ENCODE data around the gene IL20.

The IL20 gene

GRCh38 chr1:206864939-206865671, at the start of gene IL20:
IL20 (plus strand) TSS chr1:206865623; CDS start chr1:206865853, 230 bp downstream.
- peak; percentile 73 to 89 (median 82) for DNase-seq

- peak in 4 of 6 experiments; percentile 20 to 63 (median 62) for DNase-seq
These were observed 48.8 kb upstream of the IL20 start for GRCh38 chr1:206816390-206817287.

- DNase-seq: no peak
These were observed 43.9 kb upstream of the IL20 start for GRCh38 chr1:206821493-206821892.

GRCh38 chr1:206823727-206824126, 41.7 kb upstream of the IL20 start:
- no peak for DNase-seq

- DNase-seq: no peak
These were observed 41.1 kb upstream of the IL20 start for GRCh38 chr1:206824331-206824730.

GRCh38 chr1:206826394-206826793, 39.0 kb upstream of the IL20 start:
- no peak for DNase-seq

GRCh38 chr1:206828061-206828460, 37.4 kb upstream of the IL20 start:
- DNase-seq: no peak

GRCh38 chr1:206828765-206829164, 36.7 kb upstream of the IL20 start:
- DNase-seq: no peak

GRCh38 chr1:206829282-206829681, 36.1 kb upstream of the IL20 start:
- DNase-seq: peak in 2 of 6 experiments; percentile 13 to 16

GRCh38 chr1:206829875-206830274, 35.5 kb upstream of the IL20 start:
- no peak for DNase-seq

GRCh38 chr1:206831650-206832049, 33.8 kb upstream of the IL20 start:
- DNase-seq: no peak

GRCh38 chr1:206832352-206832880, 33.0 kb upstream of the IL20 start:
- DNase-seq: no peak

GRCh38 chr1:206833106-206833680, 32.2 kb upstream of the IL20 start:
- no peak for DNase-seq

GRCh38 chr1:206833801-206834200, 31.6 kb upstream of the IL20 start:
- no peak for DNase-seq

- DNase-seq: no peak
These were observed 31.2 kb upstream of the IL20 start for GRCh38 chr1:206834217-206834616.

GRCh38 chr1:206834711-206835110, 30.7 kb upstream of the IL20 start:
- no peak for DNase-seq

- DNase-seq: no peak
These were observed 30.2 kb upstream of the IL20 start for GRCh38 chr1:206835186-206835585.

GRCh38 chr1:206836111-206836510, 29.3 kb upstream of the IL20 start:
- no peak for DNase-seq

GRCh38 chr1:206839006-206839560, 26.3 kb upstream of the IL20 start:
- no peak for DNase-seq

- no peak for DNase-seq
These were observed 25.6 kb upstream of the IL20 start for GRCh38 chr1:206839857-206840256.

GRCh38 chr1:206841609-206842323, 23.7 kb upstream of the IL20 start:
- DNase-seq: no peak

- DNase-seq: no peak
These were observed 22.6 kb upstream of the IL20 start for GRCh38 chr1:206842854-206843253.

Measured in stimulated activated naive CD4-positive, alpha-beta T cell (primary cell).